Measurements from ENCODE around the gene C9orf43.
A peak's percentile ranks its signal among the peaks of the same experiment; 100 is the strongest.

GRCh38 chr9:113446323-113446740 lies 35.8 kb downstream of the C9orf43 start:
- peak; percentile 70 for TF ChIP-seq CTCF (IDR thresholded peaks at IDR 0.05; ENCODE audit: low read depth, low read length, missing input control)
- TF ChIP-seq JUND (IDR thresholded peaks at IDR 0.05): no peak
- TF ChIP-seq SP1 (IDR thresholded peaks at IDR 0.05): no peak
- TF ChIP-seq TAF1 (conservative IDR thresholded peaks at IDR 0.05): no peak
- peak; percentile 91 to 94 for TF ChIP-seq RAD21 (IDR thresholded peaks at IDR 0.05)
- no peak for TF ChIP-seq RXRA (IDR thresholded peaks at IDR 0.05)
- no peak for TF ChIP-seq ATF3 (IDR thresholded peaks at IDR 0.05)
- TF ChIP-seq REST (IDR thresholded peaks at IDR 0.05): no peak
